Natural killer cell (primary cell): ENCODE results near the gene RBP3. TPM values are rescaled to one million over a fixed set of nuclear protein-coding genes. Genes with fewer than 3 reads are reported as not detected.

Experiments used
- ATAC-seq, 3 donors: fragments of 150-1000 bp in 2 of 3; fragments of 200-7000 bp in 1 of 3; cut with Tn5 transposase; 1 replicate in 1 of 3; 2 replicates in 2 of 3; pipeline ENCODE4 v1.10.0; 2021; ENCODE audit warnings: mild to moderate bottlenecking in 2 of 3, moderate library complexity in 2 of 3
- DNase-seq, 2 donors: peaks; one replicate each; pipeline versions ENCODE4 v3.0.0 to v3.0.0-alpha.2; 2013 to 2021; ENCODE audit warnings: mixed read lengths in 1 of 2
- H3K27ac ChIP-seq: one replicate; pipeline ENCODE4 v1.5.1; 2013; ENCODE audit warnings: mild to moderate bottlenecking, low read length
- H3K27me3 ChIP-seq: one replicate; pipeline ENCODE4 v1.6.1; 2013; ENCODE audit warnings: low read length; ENCODE audit not compliant: control insufficient read depth, insufficient read depth
- H3K36me3 ChIP-seq: one replicate; pipeline ENCODE4 v1.6.1; 2013; ENCODE audit warnings: low read length; ENCODE audit not compliant: control insufficient read depth, insufficient read depth
- H3K4me1 ChIP-seq: one replicate; pipeline ENCODE4 v1.6.1; 2013; ENCODE audit warnings: low read length; ENCODE audit not compliant: control insufficient read depth, insufficient read depth
- H3K4me3 ChIP-seq: one replicate; pipeline ENCODE4 v1.5.1; 2013; ENCODE audit warnings: low read length
- H3K9me3 ChIP-seq: one replicate; pipeline ENCODE4 v1.6.1; 2013; ENCODE audit warnings: low read length; ENCODE audit not compliant: control insufficient read depth, insufficient read depth
- H3K27ac Mint-ChIP-seq, 2 donors: one replicate each; pipeline ENCODE4 v1.8.0; 2022; ENCODE audit warnings: mild to moderate bottlenecking in 2 of 2, mixed read lengths in 2 of 2, moderate library complexity in 1 of 2
- H3K27me3 Mint-ChIP-seq, 2 donors: one replicate each; pipeline ENCODE4 v1.8.0; 2022; ENCODE audit warnings: low read depth in 2 of 2, mixed read lengths in 2 of 2
- H3K36me3 Mint-ChIP-seq: one replicate; pipeline ENCODE4 v1.8.0; 2022; ENCODE audit warnings: mixed read lengths
- H3K4me1 Mint-ChIP-seq, 2 donors: one replicate each; pipeline ENCODE4 v1.8.0; 2022; ENCODE audit warnings: mixed read lengths in 2 of 2
- H3K4me3 Mint-ChIP-seq: one replicate; pipeline ENCODE4 v1.8.0; 2022; ENCODE audit warnings: mild to moderate bottlenecking, moderate library complexity, mixed read lengths
- H3K9me3 Mint-ChIP-seq, 2 donors: one replicate each; pipeline ENCODE4 v1.8.0; 2022; ENCODE audit warnings: mixed read lengths in 2 of 2
- WGBS: methylation state at CpG from one replicate; pipeline ENCODE4 v1.1.7; 2013; ENCODE audit warnings: missing lambda C conversion rate; ENCODE audit not compliant: insufficient coverage; 5-methylcytosine and 5-hydroxymethylcytosine counted together
- intact Hi-C: fragments of 100-400 bp; cut with micrococcal nuclease; formaldehyde crosslinking; loops from one replicate; pipeline ENCODE4 v1.14.2; 2022
- total RNA-seq, 4 donors: library from RNA; stranded (reverse); fragments of 120-200 nt in 1 of 4; gene quantifications; one replicate each; pipeline versions ENCODE4 v1.2.3 to v1.2.4, GENCODE V29; 2013 to 2022
- TF ChIP-seq, protein P1 (sequence below): fragments of 200-600 bp; IDR thresholded peaks from one replicate; pipeline ENCODE4 v1.8.0; 2022; ENCODE audit warnings: antibody characterized with exemption

Gene RBP3
- total RNA-seq, 3 donors from 2014 or later (not counting 1 experiment from before 2014, with no cell fraction given), result not detected

DNA sequence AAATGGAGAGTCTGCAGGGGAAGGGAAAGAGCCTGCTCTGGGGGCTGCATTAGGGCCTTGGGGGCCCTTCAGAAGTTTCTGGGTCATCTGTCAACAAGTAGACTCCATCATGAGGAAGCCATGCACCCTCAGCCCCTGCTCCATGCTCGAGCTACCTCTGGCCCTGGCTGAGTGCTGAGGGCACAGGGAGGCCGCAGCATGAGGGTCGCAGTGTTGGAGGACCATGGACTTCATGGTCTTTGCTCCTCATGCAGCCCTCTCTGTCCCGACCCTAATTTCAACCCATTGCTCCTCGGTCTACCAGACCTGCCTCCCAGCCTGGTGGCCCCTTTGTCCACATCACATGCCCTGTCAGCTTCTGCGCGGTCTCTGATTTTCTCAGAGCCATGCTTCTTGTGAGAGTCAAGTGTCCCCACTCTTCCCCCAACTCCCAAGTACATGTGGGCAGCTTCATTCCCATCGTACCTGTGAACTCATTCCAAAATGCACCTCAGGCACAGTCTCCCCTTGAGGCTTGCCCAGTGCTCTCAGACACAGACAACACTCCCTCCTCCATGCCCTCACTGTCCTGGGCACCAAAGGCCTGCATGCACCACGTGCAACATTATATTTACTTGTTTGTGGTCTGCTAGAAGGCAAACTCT, 21.2 kb downstream of the RBP3 start:
- H3K27ac ChIP-seq, result no peak overlapping the region
- H3K9me3 Mint-ChIP-seq, result no peaks in the 10 kb centered on the region
- H3K9me3 ChIP-seq, result no peaks in the 10 kb centered on the region
- no peak overlapping the region for H3K27ac Mint-ChIP-seq
- H3K27me3 ChIP-seq, result no peaks in the 10 kb centered on the region
- H3K4me1 Mint-ChIP-seq, result no peaks in the 10 kb centered on the region
- H3K4me3 Mint-ChIP-seq, result no peak overlapping the region
- H3K36me3 ChIP-seq, result no peaks in the 10 kb centered on the region
- H3K36me3 Mint-ChIP-seq, result no peaks in the 10 kb centered on the region
- intact Hi-C loops, result no loop called here
- no peaks in the 10 kb centered on the region for H3K4me1 ChIP-seq
- DNase-seq (no peak), ATAC-seq (no peak)
- 80% methylated on average over 9 of the region's 9 CpGs for WGBS
- peaks cover 0 to 7% of the 10 kb centered on the region in 2 donors for H3K27me3 Mint-ChIP-seq
- TF ChIP-seq, protein P1, sequence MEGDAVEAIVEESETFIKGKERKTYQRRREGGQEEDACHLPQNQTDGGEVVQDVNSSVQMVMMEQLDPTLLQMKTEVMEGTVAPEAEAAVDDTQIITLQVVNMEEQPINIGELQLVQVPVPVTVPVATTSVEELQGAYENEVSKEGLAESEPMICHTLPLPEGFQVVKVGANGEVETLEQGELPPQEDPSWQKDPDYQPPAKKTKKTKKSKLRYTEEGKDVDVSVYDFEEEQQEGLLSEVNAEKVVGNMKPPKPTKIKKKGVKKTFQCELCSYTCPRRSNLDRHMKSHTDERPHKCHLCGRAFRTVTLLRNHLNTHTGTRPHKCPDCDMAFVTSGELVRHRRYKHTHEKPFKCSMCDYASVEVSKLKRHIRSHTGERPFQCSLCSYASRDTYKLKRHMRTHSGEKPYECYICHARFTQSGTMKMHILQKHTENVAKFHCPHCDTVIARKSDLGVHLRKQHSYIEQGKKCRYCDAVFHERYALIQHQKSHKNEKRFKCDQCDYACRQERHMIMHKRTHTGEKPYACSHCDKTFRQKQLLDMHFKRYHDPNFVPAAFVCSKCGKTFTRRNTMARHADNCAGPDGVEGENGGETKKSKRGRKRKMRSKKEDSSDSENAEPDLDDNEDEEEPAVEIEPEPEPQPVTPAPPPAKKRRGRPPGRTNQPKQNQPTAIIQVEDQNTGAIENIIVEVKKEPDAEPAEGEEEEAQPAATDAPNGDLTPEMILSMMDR, result no peak
- no peak overlapping the region for H3K4me3 ChIP-seq

DNA sequence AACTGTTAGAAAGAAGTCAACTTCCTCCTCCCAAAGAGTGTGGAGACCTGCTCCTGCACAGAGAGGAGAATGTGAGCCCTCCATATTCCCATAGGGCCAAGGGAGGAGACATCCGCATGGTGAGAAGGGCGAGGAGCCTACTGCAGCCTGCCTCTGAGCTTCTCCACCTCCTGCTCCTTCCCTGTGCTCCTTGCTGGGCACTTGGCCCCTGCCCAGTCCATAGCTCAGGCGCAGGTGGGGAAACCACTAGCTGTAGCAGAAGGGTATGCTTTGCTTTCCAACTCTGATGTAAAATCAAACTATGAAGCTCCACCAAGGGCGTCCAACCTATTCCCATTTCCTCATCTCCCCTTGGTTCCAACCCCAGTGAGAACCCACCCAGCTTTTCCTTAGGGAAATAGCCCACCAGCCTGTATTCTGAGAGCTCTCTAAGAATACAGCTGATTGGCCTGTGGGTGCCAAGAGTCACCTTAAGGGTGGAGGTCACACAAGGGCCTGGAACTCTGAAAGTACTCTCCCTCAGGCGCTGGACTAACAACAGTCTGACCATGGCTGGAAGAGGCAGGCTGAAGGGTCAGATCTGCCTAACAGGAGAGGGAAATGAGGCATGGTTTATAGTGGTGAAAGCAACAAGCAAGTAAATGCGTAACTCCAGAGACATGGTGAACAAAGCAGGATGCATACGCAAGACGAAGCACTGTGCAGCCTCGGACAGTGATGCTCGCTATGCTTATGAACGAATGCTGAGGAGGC, 22.0 kb downstream of the RBP3 start:
- H3K27ac ChIP-seq, result no peak overlapping the region
- DNase-seq (no peak), ATAC-seq (no peak)
- no peak overlapping the region for H3K4me3 ChIP-seq
- Mint-ChIP-seq H3K4me1 (no peaks in the 10 kb centered on the region), H3K27me3 (peaks cover under 1 to 7% of the 10 kb centered on the region in 2 donors), H3K9me3 (no peaks in the 10 kb centered on the region), H3K27ac (no peak overlapping the region), H3K4me3 (no peak overlapping the region), H3K36me3 (no peaks in the 10 kb centered on the region)
- H3K36me3 ChIP-seq, result no peaks in the 10 kb centered on the region
- intact Hi-C loops, result no loop called here
- no peaks in the 10 kb centered on the region for H3K27me3 ChIP-seq
- no peaks in the 10 kb centered on the region for H3K9me3 ChIP-seq
- WGBS, result 94% methylated on average over 11 of the region's 11 CpGs
- TF ChIP-seq, protein P1, result no peak
- H3K4me1 ChIP-seq, result no peaks in the 10 kb centered on the region

DNA sequence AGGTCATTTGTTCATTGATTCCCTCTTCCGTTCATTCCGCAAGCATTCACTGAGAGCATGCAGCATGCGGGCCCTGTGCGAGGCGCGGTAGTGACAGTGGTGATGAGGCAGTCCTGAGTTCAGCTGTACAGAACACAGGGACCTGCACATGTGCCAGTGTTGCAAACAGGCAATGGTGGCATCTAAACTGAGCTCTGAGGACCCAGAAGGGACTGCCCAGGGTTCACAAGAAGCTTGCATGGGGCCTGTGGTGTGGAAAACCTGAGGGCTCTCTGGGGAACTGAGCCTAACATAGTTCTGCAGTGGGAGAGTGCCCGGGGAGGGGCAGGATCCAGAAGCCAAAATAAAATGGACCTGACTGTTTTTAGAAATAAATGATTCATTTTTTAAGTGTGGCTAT, 22.7 kb downstream of the RBP3 start:
- Histone ChIP-seq H3K36me3 (no peaks in the 10 kb centered on the region), H3K4me3 (no peak overlapping the region), H3K27ac (no peak overlapping the region), H3K9me3 (no peaks in the 10 kb centered on the region), H3K4me1 (no peaks in the 10 kb centered on the region), H3K27me3 (no peaks in the 10 kb centered on the region)
- TF ChIP-seq, protein P1, result no peak
- Mint-ChIP-seq H3K4me3 (no peak overlapping the region), H3K27me3 (peaks cover 7 to 10% of the 10 kb centered on the region in 2 donors), H3K9me3 (no peaks in the 10 kb centered on the region), H3K36me3 (no peaks in the 10 kb centered on the region), H3K27ac (no peak overlapping the region), H3K4me1 (no peaks in the 10 kb centered on the region)
- WGBS, result 92% methylated on average over 7 of the region's 7 CpGs
- intact Hi-C loops, result no loop called here
- DNase-seq (no peak), ATAC-seq (no peak)
